HCT116 (cell line): ENCODE data around the gene CHL1. TPM values are rescaled to one million over a fixed set of nuclear protein-coding genes. Genes with fewer than 3 reads are reported as not detected.

ENCODE experiments used
- ATAC-seq: fragments of 200-7000 bp; cut with Tn5 transposase; 2 replicates; pipeline ENCODE4 v1.9.1; 2020; ENCODE audit warnings: mild to moderate bottlenecking, moderate library complexity
- BruUV-seq: library from RNA; stranded (reverse); fragments of 400-500 nt; replicated peaks from 2 replicates; lab custom pipeline; 2021; lab: Mats Ljungman, UMichigan
- CTCF ChIA-PET: fragments of 300-600 bp; sonication (Branson Sonifier 250); formaldehyde crosslinking; loops from one replicate; lab custom pipeline; 2021; ENCODE audit warnings: antibody characterized with exemption; lab: Charles Lee
- POLR2A ChIA-PET: fragments of 300-600, 350-600 bp; sonication (Branson Sonifier 250); formaldehyde crosslinking; loops from one replicate; lab custom pipeline; 2021; ENCODE audit warnings: antibody characterized with exemption; lab: Charles Lee
- RAD21 ChIA-PET, 2 experiments: fragments of 300-600 bp; sonication (Branson Sonifier 250); formaldehyde crosslinking; loops; one replicate each; lab custom pipeline; 2023; ENCODE audit warnings: low total read pairs in 2 of 2; ENCODE audit not compliant: uncharacterized antibody in 2 of 2, unreplicated experiment in 2 of 2, low non-redundant PET in 1 of 2; lab: Charles Lee
- DNase-seq: peaks from one replicate; pipeline ENCODE4 v3.0.0-alpha.2; 2010; ENCODE audit warnings: low read depth, low spot score
- H2AFZ ChIP-seq: fragments of 200-600 bp; shearing (Covaris generic), sonication (generic); 2 replicates; pipeline ENCODE4 v1.6.1; 2017; ENCODE audit warnings: low read depth, mixed run types, mixed read lengths, antibody characterized with exemption, low read length; ENCODE audit not compliant: poor library complexity, severe bottlenecking
- H3K27ac ChIP-seq: 2 replicates; pipeline ENCODE4 v1.5.1; 2012; ENCODE audit warnings: low read depth, low read length
- H3K27me3 ChIP-seq: fragments of 200-600 bp; sonication (generic); 2 replicates; pipeline ENCODE4 v1.6.1; 2016; ENCODE audit warnings: mixed run types, low read length, mixed read lengths; ENCODE audit not compliant: insufficient read depth
- H3K36me3 ChIP-seq, 2 experiments: fragments of 200-500 bp in 1 of 2; fragments of 200-600 bp in 1 of 2; sonication (Bioruptor generic) in 1 of 2; sonication (generic) in 1 of 2; 2 replicates each; pipeline versions ENCODE4 v1.5.1 to v1.6.1; 2014 to 2016; ENCODE audit warnings: low read length in 2 of 2, inconsistent platforms in 1 of 2, mixed read lengths in 1 of 2, mixed run types in 1 of 2; ENCODE audit not compliant: insufficient read depth in 2 of 2, control insufficient read depth in 1 of 2
- H3K4me1 ChIP-seq, 2 experiments: fragments of 200-600 bp in 1 of 2; sonication (generic) in 1 of 2; 2 replicates each; pipeline versions ENCODE4 v1.5.1 to v1.6.1; 2012 to 2017; ENCODE audit warnings: low read length in 2 of 2, inconsistent platforms in 1 of 2, mild to moderate bottlenecking in 1 of 2, mixed read lengths in 1 of 2, mixed run types in 1 of 2, moderate library complexity in 1 of 2; ENCODE audit not compliant: insufficient read depth in 2 of 2, control insufficient read depth in 1 of 2
- H3K4me2 ChIP-seq: fragments of 200-600 bp; sonication (generic); 2 replicates; pipeline ENCODE4 v1.6.1; 2017; ENCODE audit warnings: mixed run types, low read length, mixed read lengths
- H3K4me3 ChIP-seq, 2 experiments: fragments of 200-600 bp in 1 of 2; sonication (generic) in 1 of 2; replicated peaks in 1 of 2; 2 replicates each; pipeline ENCODE4 v1.5.1; 2011 to 2016; ENCODE audit warnings: low read length in 2 of 2, control low read depth in 1 of 2, low read depth in 1 of 2, mild to moderate bottlenecking in 1 of 2, mixed read lengths in 1 of 2, mixed run types in 1 of 2
- H3K79me2 ChIP-seq: fragments of 200-600 bp; sonication (generic); 2 replicates; pipeline ENCODE4 v1.6.1; 2017; ENCODE audit warnings: mild to moderate bottlenecking, mixed run types, low read length, moderate library complexity, mixed read lengths; ENCODE audit not compliant: insufficient read depth
- H3K9ac ChIP-seq: fragments of 200-600 bp; sonication (generic); 2 replicates; pipeline ENCODE4 v1.6.1; 2016; ENCODE audit warnings: low read length, mixed read lengths
- H3K9me2 ChIP-seq: fragments of 200-600 bp; sonication (generic), shearing (Covaris generic); 2 replicates; pipeline ENCODE4 v1.6.1; 2017; ENCODE audit warnings: mixed run types, mild to moderate bottlenecking, moderate library complexity; ENCODE audit not compliant: insufficient read depth
- H3K9me3 ChIP-seq, 2 experiments: fragments of 200-500 bp in 1 of 2; fragments of 200-600 bp in 1 of 2; sonication (Bioruptor generic) in 1 of 2; sonication (generic) in 1 of 2; 2 replicates each; pipeline ENCODE4 v1.6.1; 2014 to 2017; ENCODE audit warnings: low read length in 2 of 2, mixed read lengths in 2 of 2, inconsistent platforms in 1 of 2, low read depth in 1 of 2, mild to moderate bottlenecking in 1 of 2, mixed run types in 1 of 2, moderate library complexity in 1 of 2; ENCODE audit not compliant: control insufficient read depth in 1 of 2, insufficient read depth in 1 of 2
- H4K20me1 ChIP-seq: fragments of 200-600 bp; sonication (generic), shearing (Covaris generic); 2 replicates; pipeline ENCODE4 v1.6.1; 2017; ENCODE audit warnings: mixed run types, mild to moderate bottlenecking, moderate library complexity; ENCODE audit not compliant: insufficient read depth
- ATF3 ChIP-seq: IDR thresholded peaks from 2 replicates; pipeline ENCODE4 v1.6.1; 2012
- CBX3 ChIP-seq: IDR thresholded peaks from 2 replicates; pipeline ENCODE4 v1.6.1; 2012; ENCODE audit warnings: low read depth
- EZH2phosphoT487 ChIP-seq: fragments of 200-600 bp; IDR thresholded peaks from 2 replicates; pipeline ENCODE4 v1.6.1; 2018; ENCODE audit warnings: antibody characterized with exemption, borderline replicate concordance
- JUND ChIP-seq: IDR thresholded peaks from 2 replicates; pipeline ENCODE4 v1.6.1; 2012
- MAX ChIP-seq: IDR thresholded peaks from 2 replicates; pipeline ENCODE4 v1.6.1; 2012
- POLR2A ChIP-seq: IDR thresholded peaks from 2 replicates; pipeline ENCODE4 v1.7.0; 2011; ENCODE audit warnings: borderline replicate concordance; ENCODE audit not compliant: insufficient read depth, insufficient read length; ENCODE audit errors: extremely low read depth
- POLR2AphosphoS5 ChIP-seq: IDR thresholded peaks from 2 replicates; pipeline ENCODE4 v1.6.1; 2011; ENCODE audit warnings: mild to moderate bottlenecking, low read depth, low read length, moderate library complexity
- RAD21 ChIP-seq: IDR thresholded peaks from 2 replicates; pipeline ENCODE4 v1.6.1; 2012; ENCODE audit warnings: low read depth, mild to moderate bottlenecking
- SIN3A ChIP-seq: IDR thresholded peaks from 2 replicates; pipeline ENCODE4 v1.6.1; 2012; ENCODE audit warnings: low read depth
- SP1 ChIP-seq: IDR thresholded peaks from 2 replicates; pipeline ENCODE4 v1.6.1; 2012; ENCODE audit warnings: low read depth
- YY1 ChIP-seq: IDR thresholded peaks from 2 replicates; pipeline ENCODE4 v1.6.1; 2011; ENCODE audit warnings: low read length, low read depth, moderate library complexity, mild to moderate bottlenecking; ENCODE audit not compliant: insufficient replicate concordance; ENCODE audit errors: extremely low read depth
- ZBTB33 ChIP-seq: IDR thresholded peaks from 2 replicates; pipeline ENCODE4 v1.6.1; 2011; ENCODE audit warnings: mild to moderate bottlenecking, low read length, moderate library complexity; ENCODE audit not compliant: insufficient replicate concordance; ENCODE audit errors: extremely low read depth
- ZFX ChIP-seq: fragments of 450-650 bp; IDR thresholded peaks from 2 replicates; pipeline ENCODE4 v1.6.1; 2017
- intact Hi-C: fragments of 100-400 bp; cut with micrococcal nuclease; formaldehyde crosslinking; loops from 2 replicates; pipeline ENCODE4 v1.10.0; 2022
- total RNA-seq: library from RNA; stranded (reverse); gene quantifications from one replicate; pipeline ENCODE4 v1.2.1, GENCODE V29; 2021; ENCODE audit not compliant: unreplicated experiment

Gene CHL1
- total RNA-seq, 1 experiment from 2014 or later: not detected

GRCh38 chr3:242602-243355 is 46.2 kb downstream of the CHL1 start:
- Histone ChIP-seq H3K4me3 (no peak overlapping the region), H3K4me2 (no peak overlapping the region), H3K4me1 (no peaks in the 10 kb centered on the region), H2AFZ (no peak overlapping the region), H3K27ac (no peak overlapping the region), H3K9me2 (no peaks in the 10 kb centered on the region), H4K20me1 (no peaks in the 10 kb centered on the region), H3K36me3 (no peaks in the 10 kb centered on the region), H3K79me2 (no peaks in the 10 kb centered on the region), H3K9ac (no peak overlapping the region), H3K9me3 (peaks cover 10 to 16% of the 10 kb centered on the region in 2 experiments; a peak in 2 of 4 replicates), H3K27me3 (no peaks in the 10 kb centered on the region)
- intact Hi-C loops: no loop called here
- POLR2A ChIA-PET: no interaction called here
- RAD21 ChIA-PET: no interaction called here
- DNase-seq: no peak
- CTCF ChIA-PET: no interaction called here
- BruUV-seq: no TSS peak
- no peak for ATAC-seq
- TF ChIP-seq ZFX (no peak), SP1 (no peak), SIN3A (no peak), POLR2AphosphoS5 (no peak), ZBTB33 (no peak), CBX3 (no peak), YY1 (no peak), JUND (no peak), MAX (no peak), POLR2A (no peak), EZH2phosphoT487 (no peak), ATF3 (no peak), RAD21 (no peak)
